ENCODE results near the gene SRSF5.

The SRSF5 gene

DNA sequence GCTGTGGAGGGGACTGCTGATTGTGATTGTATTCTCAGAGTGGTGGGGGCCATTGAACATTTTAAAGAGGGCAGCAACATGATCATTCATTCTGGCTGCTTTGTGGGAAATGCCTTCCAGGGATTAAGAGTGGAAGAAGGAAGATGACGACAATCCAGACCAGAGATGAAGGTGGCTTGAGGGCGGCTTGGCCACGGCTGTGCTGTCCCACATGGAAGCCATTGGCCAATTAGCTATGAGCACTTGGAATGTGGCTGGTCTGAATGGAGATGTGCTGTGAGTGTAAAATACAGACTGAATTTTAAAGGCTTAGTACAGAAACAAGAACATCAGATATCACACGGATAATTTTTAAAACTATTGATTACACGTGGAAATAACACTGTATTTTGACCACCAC, 49.3 kb downstream of the SRSF5 start:
- WGBS, 2 experiments = 90 to 93% methylated on average over 4 to 5 of the region's 5 CpGs
- H3K4me1 ChIP-seq (ENCODE audit: control insufficient read depth, insufficient read depth, low read length) = no peaks in the 10 kb centered on the region
- H3K9me3 ChIP-seq (ENCODE audit: control insufficient read depth, low read length) = no peaks in the 10 kb centered on the region
- H3K27me3 ChIP-seq (ENCODE audit: control insufficient read depth, insufficient read depth, low read length, poor library complexity, severe bottlenecking) = no peaks in the 10 kb centered on the region
- H3K27ac ChIP-seq (ENCODE audit: insufficient read depth, low read depth, low read length, poor library complexity, severe bottlenecking) = no peak overlapping the region
- no peaks in the 10 kb centered on the region for H3K36me3 ChIP-seq (ENCODE audit: control insufficient read depth, insufficient read depth, low read length)
- H3K4me3 ChIP-seq (ENCODE audit: insufficient read depth, low read depth, low read length) = no peak overlapping the region

DNA sequence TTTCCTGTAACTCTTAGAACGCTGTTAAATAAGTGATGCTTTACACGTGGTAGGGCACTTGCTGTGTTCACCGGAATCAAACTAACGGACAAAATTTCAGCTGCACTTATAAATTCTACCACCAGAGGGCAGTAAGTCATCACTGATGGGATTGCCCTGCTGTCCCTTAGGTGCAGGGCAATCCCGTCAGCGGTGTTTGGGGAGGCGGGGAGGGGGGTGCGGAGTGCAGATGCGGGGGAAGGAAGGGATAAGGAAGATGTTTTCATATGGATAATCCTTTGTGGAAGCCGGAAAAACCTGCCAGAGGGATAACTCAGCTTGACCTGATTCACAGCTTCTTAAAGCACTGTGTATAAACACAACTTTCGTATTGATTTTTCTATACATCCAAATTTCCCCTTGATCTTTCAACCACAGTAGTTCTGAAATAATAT, 51.8 kb downstream of the SRSF5 start:
- Histone ChIP-seq H3K36me3 (ENCODE audit: control insufficient read depth, insufficient read depth, low read length) (no peaks in the 10 kb centered on the region), H3K27me3 (ENCODE audit: control insufficient read depth, insufficient read depth, low read length, poor library complexity, severe bottlenecking) (no peaks in the 10 kb centered on the region), H3K9me3 (ENCODE audit: control insufficient read depth, low read length) (no peaks in the 10 kb centered on the region), H3K4me1 (ENCODE audit: control insufficient read depth, insufficient read depth, low read length) (no peaks in the 10 kb centered on the region), H3K27ac (ENCODE audit: insufficient read depth, low read depth, low read length, poor library complexity, severe bottlenecking) (no peak overlapping the region), H3K4me3 (ENCODE audit: insufficient read depth, low read depth, low read length) (no peak overlapping the region)
- WGBS, 2 experiments = 13 to 18% methylated on average over 10 to 11 of the region's 11 CpGs

DNA sequence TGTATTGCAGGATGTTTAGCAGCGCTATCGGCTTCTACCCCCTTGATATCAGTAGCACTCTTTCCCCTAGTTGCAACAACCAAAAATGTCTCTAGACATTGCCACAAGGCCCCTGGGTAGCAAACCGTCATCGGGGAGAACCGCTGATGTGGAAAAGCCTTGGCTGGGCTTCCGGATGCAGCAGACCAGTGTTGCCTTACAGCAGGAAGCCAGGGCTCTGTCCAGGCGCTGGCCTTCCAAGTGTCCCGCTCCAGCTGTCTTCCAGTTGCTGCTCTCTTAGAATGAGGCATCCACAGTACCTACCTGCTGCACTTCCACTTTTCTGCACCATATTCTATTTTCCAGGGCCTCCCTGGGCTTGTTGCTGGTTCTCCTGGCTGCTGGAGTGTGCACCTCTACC, 52.7 kb downstream of the SRSF5 start:
- Histone ChIP-seq H3K9me3 (ENCODE audit: control insufficient read depth, low read length) (no peaks in the 10 kb centered on the region), H3K4me3 (ENCODE audit: insufficient read depth, low read depth, low read length) (no peak overlapping the region), H3K27me3 (ENCODE audit: control insufficient read depth, insufficient read depth, low read length, poor library complexity, severe bottlenecking) (no peaks in the 10 kb centered on the region), H3K27ac (ENCODE audit: insufficient read depth, low read depth, low read length, poor library complexity, severe bottlenecking) (no peak overlapping the region), H3K36me3 (ENCODE audit: control insufficient read depth, insufficient read depth, low read length) (no peaks in the 10 kb centered on the region), H3K4me1 (ENCODE audit: control insufficient read depth, insufficient read depth, low read length) (no peaks in the 10 kb centered on the region)
- 82 to 83% methylated on average over 8 of the region's 8 CpGs for whole genome bisulfite sequencing, 2 experiments

DNA sequence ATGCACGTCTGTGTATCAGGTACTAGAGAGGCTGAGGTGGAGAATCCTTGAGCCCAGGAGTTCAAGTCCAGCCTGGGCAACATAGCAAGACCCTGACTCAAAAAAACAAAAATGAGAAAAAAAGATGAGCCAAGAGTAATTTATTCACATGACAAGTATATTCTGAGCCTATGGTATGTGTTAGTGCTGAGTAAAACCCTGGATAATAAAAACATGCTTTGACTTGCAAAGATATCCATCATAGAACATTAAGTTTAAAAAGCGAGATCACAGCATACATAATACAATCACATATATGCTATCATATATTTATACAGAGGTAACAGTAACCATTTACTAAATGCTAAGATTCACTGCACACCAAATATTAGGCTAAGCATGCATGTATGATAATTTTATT, 54.0 kb downstream of the SRSF5 start:
- 91 to 95% methylated on average over 1 of the region's 2 CpGs for WGBS, 2 experiments
- Histone ChIP-seq H3K36me3 (ENCODE audit: control insufficient read depth, insufficient read depth, low read length) (no peaks in the 10 kb centered on the region), H3K4me3 (ENCODE audit: insufficient read depth, low read depth, low read length) (no peak overlapping the region), H3K27me3 (ENCODE audit: control insufficient read depth, insufficient read depth, low read length, poor library complexity, severe bottlenecking) (no peaks in the 10 kb centered on the region), H3K9me3 (ENCODE audit: control insufficient read depth, low read length) (no peaks in the 10 kb centered on the region), H3K4me1 (ENCODE audit: control insufficient read depth, insufficient read depth, low read length) (no peaks in the 10 kb centered on the region), H3K27ac (ENCODE audit: insufficient read depth, low read depth, low read length, poor library complexity, severe bottlenecking) (no peak overlapping the region)

Data from ectodermal cell (in vitro differentiated cells).